Uterus (tissue), 2 donors: ENCODE results near the gene RNF5.

Source experiments
- POLR2A ChIP-seq, 2 donors: fragments of 450-650 bp; IDR thresholded peaks; one replicate each; pipeline ENCODE4 v1.6.1; 2016; ENCODE audit warnings: antibody characterized with exemption in 2 of 2, mild to moderate bottlenecking in 1 of 2, moderate library complexity in 1 of 2
- TF ChIP-seq, protein P1 (sequence below), 4 experiments: fragments of 200-600 bp in 2 of 4; fragments of 450-650 bp in 2 of 4; sonication (generic) in 2 of 4; IDR thresholded peaks; one replicate each; pipeline ENCODE4 v1.5.1; 2016 to 2019; ENCODE audit warnings: antibody characterized with exemption in 4 of 4, mild to moderate bottlenecking in 2 of 4, moderate library complexity in 1 of 4

GRCh38 chr6:32164295-32164694 lies 13.9 kb upstream of the RNF5 start, which contains the start of gene EGFL8:
- TF ChIP-seq, protein P1, sequence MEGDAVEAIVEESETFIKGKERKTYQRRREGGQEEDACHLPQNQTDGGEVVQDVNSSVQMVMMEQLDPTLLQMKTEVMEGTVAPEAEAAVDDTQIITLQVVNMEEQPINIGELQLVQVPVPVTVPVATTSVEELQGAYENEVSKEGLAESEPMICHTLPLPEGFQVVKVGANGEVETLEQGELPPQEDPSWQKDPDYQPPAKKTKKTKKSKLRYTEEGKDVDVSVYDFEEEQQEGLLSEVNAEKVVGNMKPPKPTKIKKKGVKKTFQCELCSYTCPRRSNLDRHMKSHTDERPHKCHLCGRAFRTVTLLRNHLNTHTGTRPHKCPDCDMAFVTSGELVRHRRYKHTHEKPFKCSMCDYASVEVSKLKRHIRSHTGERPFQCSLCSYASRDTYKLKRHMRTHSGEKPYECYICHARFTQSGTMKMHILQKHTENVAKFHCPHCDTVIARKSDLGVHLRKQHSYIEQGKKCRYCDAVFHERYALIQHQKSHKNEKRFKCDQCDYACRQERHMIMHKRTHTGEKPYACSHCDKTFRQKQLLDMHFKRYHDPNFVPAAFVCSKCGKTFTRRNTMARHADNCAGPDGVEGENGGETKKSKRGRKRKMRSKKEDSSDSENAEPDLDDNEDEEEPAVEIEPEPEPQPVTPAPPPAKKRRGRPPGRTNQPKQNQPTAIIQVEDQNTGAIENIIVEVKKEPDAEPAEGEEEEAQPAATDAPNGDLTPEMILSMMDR (IDR thresholded peaks at IDR 0.05), result no peak
- no peak for TF ChIP-seq POLR2A (IDR thresholded peaks at IDR 0.05)
